HCT116 (cell line): ENCODE data around the gene GSTA1.
"Not testable (repeated sequence)": the region's sequence is repeated elsewhere in the genome, so short reads cannot be mapped to it uniquely, and the experiment has no call there.

ENCODE experiments used
- EGR1 ChIP-seq: IDR thresholded peaks from 2 replicates; pipeline ENCODE4 v1.6.1; 2012; ENCODE audit warnings: low read depth
- EZH2phosphoT487 ChIP-seq: fragments of 200-600 bp; IDR thresholded peaks from 2 replicates; pipeline ENCODE4 v1.6.1; 2018; ENCODE audit warnings: antibody characterized with exemption, borderline replicate concordance
- FOSL1 ChIP-seq: IDR thresholded peaks from 2 replicates; pipeline ENCODE4 v1.6.1; 2012; ENCODE audit warnings: low read depth
- POLR2A ChIP-seq: IDR thresholded peaks from 2 replicates; pipeline ENCODE4 v1.7.0; 2011; ENCODE audit warnings: borderline replicate concordance; ENCODE audit not compliant: insufficient read depth, insufficient read length; ENCODE audit errors: extremely low read depth
- POLR2AphosphoS5 ChIP-seq: IDR thresholded peaks from 2 replicates; pipeline ENCODE4 v1.6.1; 2011; ENCODE audit warnings: mild to moderate bottlenecking, low read depth, low read length, moderate library complexity
- RAD21 ChIP-seq: IDR thresholded peaks from 2 replicates; pipeline ENCODE4 v1.6.1; 2012; ENCODE audit warnings: low read depth, mild to moderate bottlenecking
- SRF ChIP-seq: IDR thresholded peaks from 2 replicates; pipeline ENCODE4 v1.6.1; 2012; ENCODE audit warnings: low read depth
- TCF7L2 ChIP-seq: IDR thresholded peaks from 2 replicates; pipeline ENCODE4 v1.7.0; 2011; ENCODE audit warnings: borderline replicate concordance, inconsistent platforms; ENCODE audit not compliant: insufficient read depth, insufficient read length; ENCODE audit errors: extremely low read depth
- TF ChIP-seq, protein P1 (sequence below), 3 experiments: fragments of 200-600 bp in 1 of 3; sonication (generic) in 1 of 3; IDR thresholded peaks in 2 of 3; conservative IDR thresholded peaks in 1 of 3; 2 replicates each; pipeline ENCODE4 v1.5.1; 2012 to 2017; ENCODE audit warnings: low read depth in 2 of 3, low read length in 2 of 3, antibody characterized with exemption in 1 of 3, borderline replicate concordance in 1 of 3, control low read depth in 1 of 3, mild to moderate bottlenecking in 1 of 3, mixed read lengths in 1 of 3, mixed run types in 1 of 3, moderate library complexity in 1 of 3; ENCODE audit not compliant: insufficient read depth in 1 of 3

DNA sequence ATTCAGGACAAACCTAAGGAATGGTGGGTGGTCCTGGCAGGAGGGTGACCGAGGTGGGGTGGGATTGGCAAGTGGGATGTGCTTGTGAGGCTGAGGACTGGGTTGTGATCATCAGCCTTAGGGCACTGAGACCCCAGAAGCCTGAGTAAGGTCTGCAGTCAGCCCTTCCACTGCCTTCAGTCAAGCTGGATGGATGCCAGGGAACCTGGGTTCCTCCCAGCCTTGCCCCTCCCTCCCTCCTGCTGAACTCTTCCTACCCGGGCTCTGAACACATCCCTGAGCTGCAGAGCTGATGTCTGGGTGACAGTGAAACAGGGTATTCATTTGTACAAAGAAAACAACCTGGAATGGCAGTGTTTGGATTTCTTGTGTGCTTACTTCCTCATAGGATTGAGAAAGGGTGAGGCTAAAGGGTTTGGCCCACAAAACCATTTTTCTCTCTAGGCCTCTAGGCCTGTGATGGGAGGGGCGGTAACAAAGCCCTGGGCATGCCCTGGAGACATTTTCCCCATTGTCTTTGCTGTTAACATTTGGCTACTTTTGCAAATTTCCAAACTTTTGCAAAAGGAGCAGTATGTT is 20.8 kb downstream of the GSTA1 start:
- not testable (repeated sequence) for TF ChIP-seq EGR1, POLR2A, RAD21, FOSL1, EZH2phosphoT487, TCF7L2, SRF, POLR2AphosphoS5
- TF ChIP-seq, protein P1, sequence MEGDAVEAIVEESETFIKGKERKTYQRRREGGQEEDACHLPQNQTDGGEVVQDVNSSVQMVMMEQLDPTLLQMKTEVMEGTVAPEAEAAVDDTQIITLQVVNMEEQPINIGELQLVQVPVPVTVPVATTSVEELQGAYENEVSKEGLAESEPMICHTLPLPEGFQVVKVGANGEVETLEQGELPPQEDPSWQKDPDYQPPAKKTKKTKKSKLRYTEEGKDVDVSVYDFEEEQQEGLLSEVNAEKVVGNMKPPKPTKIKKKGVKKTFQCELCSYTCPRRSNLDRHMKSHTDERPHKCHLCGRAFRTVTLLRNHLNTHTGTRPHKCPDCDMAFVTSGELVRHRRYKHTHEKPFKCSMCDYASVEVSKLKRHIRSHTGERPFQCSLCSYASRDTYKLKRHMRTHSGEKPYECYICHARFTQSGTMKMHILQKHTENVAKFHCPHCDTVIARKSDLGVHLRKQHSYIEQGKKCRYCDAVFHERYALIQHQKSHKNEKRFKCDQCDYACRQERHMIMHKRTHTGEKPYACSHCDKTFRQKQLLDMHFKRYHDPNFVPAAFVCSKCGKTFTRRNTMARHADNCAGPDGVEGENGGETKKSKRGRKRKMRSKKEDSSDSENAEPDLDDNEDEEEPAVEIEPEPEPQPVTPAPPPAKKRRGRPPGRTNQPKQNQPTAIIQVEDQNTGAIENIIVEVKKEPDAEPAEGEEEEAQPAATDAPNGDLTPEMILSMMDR (IDR thresholded peaks at IDR 0.05 in 2 of 3, conservative IDR thresholded peaks at IDR 0.05 in 1 of 3; ENCODE audit: borderline replicate concordance in 1 of 3, insufficient read depth in 1 of 3, low read depth in 2 of 3, low read length in 2 of 3), result not testable (repeated sequence)
